ENCODE measurements around the gene BPIFA3. TPM values are rescaled to one million over a fixed set of nuclear protein-coding genes. Genes with fewer than 3 reads are reported as not detected.

Gene BPIFA3
- total and polyA plus RNA-seq, 9 of the 15 experiments (the other 6 are each of a cell fraction or from before 2014, with no cell fraction given): not detected

DNA sequence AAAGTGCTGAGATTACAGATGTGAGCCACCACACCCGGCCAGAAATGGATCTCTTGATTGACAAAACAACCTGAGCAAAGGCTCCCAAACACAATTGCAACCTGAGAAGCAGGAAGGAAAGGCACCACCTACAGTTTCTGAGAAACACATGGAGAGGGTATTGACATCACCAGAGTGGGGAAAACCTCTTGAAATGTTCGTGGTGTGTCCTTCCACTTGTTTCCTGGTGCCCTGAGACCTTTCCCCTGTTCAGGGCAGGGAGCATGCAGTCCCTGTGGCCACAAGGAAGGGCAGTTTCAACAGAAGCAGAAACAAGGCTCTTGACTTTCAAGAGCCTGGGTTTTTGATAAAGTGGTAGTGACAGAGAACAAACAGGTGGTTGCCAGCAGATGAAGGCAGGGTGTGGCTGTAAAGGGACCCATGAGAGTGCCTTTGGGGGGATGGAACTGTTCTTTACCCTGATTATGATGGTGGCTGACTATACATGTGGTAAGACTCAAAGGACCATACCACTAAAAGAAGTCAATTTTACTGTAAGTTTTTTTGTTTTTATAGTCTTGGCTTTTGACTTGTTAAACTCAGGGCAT is 15.4 kb downstream of the BPIFA3 start (continued):
- no peak for TF ChIP-seq E4F1 (CRISPR knock-in tag; IDR thresholded peaks at IDR 0.05; ENCODE audit: borderline replicate concordance)
- no peak for TF ChIP-seq FOXK1 (CRISPR knock-in tag; IDR thresholded peaks at IDR 0.05; ENCODE audit: borderline replicate concordance)
- TF ChIP-seq, protein P1, sequence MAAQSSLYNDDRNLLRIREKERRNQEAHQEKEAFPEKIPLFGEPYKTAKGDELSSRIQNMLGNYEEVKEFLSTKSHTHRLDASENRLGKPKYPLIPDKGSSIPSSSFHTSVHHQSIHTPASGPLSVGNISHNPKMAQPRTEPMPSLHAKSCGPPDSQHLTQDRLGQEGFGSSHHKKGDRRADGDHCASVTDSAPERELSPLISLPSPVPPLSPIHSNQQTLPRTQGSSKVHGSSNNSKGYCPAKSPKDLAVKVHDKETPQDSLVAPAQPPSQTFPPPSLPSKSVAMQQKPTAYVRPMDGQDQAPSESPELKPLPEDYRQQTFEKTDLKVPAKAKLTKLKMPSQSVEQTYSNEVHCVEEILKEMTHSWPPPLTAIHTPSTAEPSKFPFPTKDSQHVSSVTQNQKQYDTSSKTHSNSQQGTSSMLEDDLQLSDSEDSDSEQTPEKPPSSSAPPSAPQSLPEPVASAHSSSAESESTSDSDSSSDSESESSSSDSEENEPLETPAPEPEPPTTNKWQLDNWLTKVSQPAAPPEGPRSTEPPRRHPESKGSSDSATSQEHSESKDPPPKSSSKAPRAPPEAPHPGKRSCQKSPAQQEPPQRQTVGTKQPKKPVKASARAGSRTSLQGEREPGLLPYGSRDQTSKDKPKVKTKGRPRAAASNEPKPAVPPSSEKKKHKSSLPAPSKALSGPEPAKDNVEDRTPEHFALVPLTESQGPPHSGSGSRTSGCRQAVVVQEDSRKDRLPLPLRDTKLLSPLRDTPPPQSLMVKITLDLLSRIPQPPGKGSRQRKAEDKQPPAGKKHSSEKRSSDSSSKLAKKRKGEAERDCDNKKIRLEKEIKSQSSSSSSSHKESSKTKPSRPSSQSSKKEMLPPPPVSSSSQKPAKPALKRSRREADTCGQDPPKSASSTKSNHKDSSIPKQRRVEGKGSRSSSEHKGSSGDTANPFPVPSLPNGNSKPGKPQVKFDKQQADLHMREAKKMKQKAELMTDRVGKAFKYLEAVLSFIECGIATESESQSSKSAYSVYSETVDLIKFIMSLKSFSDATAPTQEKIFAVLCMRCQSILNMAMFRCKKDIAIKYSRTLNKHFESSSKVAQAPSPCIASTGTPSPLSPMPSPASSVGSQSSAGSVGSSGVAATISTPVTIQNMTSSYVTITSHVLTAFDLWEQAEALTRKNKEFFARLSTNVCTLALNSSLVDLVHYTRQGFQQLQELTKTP (IDR thresholded peaks at IDR 0.05; ENCODE audit: low read depth in 1 of 2, partially characterized antibody in 2 of 2): no peak
- TF ChIP-seq E2F1 (CRISPR knock-in tag; IDR thresholded peaks at IDR 0.05): no peak
- TF ChIP-seq ZC3H8 (IDR thresholded peaks at IDR 0.05): no peak
- TF ChIP-seq ZNF507 (tag; conservative IDR thresholded peaks at IDR 0.05): no peak

Measured in K562 (cell line).